ENCODE data around the gene TPP2.

TPP2 gene

GRCh38 chr13:102677122-102677521 lies 80.3 kb downstream of the TPP2 start:
- TF ChIP-seq CTCF (IDR thresholded peaks at IDR 0.05; ENCODE audit: extremely low read depth, insufficient read depth, missing control alignments), result no peak
- DNase-seq (ENCODE audit: low spot score), result no peak
- in situ Hi-C loops (cut with MboI; ENCODE audit: low pct_unique_long_range_greater_than_20kb, low sequenced_read_pairs, unreplicated experiment), result no loop called here

- in situ Hi-C loops (cut with MboI; ENCODE audit: low pct_unique_long_range_greater_than_20kb, low sequenced_read_pairs, unreplicated experiment), result no loop called here
- no peak for TF ChIP-seq CTCF (IDR thresholded peaks at IDR 0.05; ENCODE audit: extremely low read depth, insufficient read depth, missing control alignments)
- DNase-seq (ENCODE audit: low spot score), result no peak
Observed at GRCh38 chr13:102678339-102679107, 81.7 kb downstream of the TPP2 start.

- no peak for DNase-seq (ENCODE audit: low spot score)
- in situ Hi-C loops (cut with MboI; ENCODE audit: low pct_unique_long_range_greater_than_20kb, low sequenced_read_pairs, unreplicated experiment), result no loop called here
- no peak for TF ChIP-seq CTCF (IDR thresholded peaks at IDR 0.05; ENCODE audit: extremely low read depth, insufficient read depth, missing control alignments)
Observed at GRCh38 chr13:102679449-102680132, 82.8 kb downstream of the TPP2 start.

GRCh38 chr13:102680133-102680717 lies 83.4 kb downstream of the TPP2 start:
- TF ChIP-seq CTCF (IDR thresholded peaks at IDR 0.05; ENCODE audit: extremely low read depth, insufficient read depth, missing control alignments), result no peak
- no peak for DNase-seq (ENCODE audit: low spot score)
- in situ Hi-C loops (cut with MboI; ENCODE audit: low pct_unique_long_range_greater_than_20kb, low sequenced_read_pairs, unreplicated experiment), result no loop called here

- no peak for TF ChIP-seq CTCF (IDR thresholded peaks at IDR 0.05; ENCODE audit: extremely low read depth, insufficient read depth, missing control alignments)
- in situ Hi-C loops (cut with MboI; ENCODE audit: low pct_unique_long_range_greater_than_20kb, low sequenced_read_pairs, unreplicated experiment), result no loop called here
- no peak for DNase-seq (ENCODE audit: low spot score)
Observed at GRCh38 chr13:102680842-102681740, 84.3 kb downstream of the TPP2 start.

GRCh38 chr13:102682211-102682610 lies 85.4 kb downstream of the TPP2 start:
- DNase-seq (ENCODE audit: low spot score), result no peak
- in situ Hi-C loops (cut with MboI; ENCODE audit: low pct_unique_long_range_greater_than_20kb, low sequenced_read_pairs, unreplicated experiment), result no loop called here

More at GRCh38 chr13:102682211-102682610, 85.4 kb downstream of the TPP2 start:
- no peak for TF ChIP-seq CTCF (IDR thresholded peaks at IDR 0.05; ENCODE audit: extremely low read depth, insufficient read depth, missing control alignments)
